OCI-LY7 (cell line): ENCODE data around the gene COL4A2.
"Not testable (repeated sequence)": the region's sequence is repeated elsewhere in the genome, so short reads cannot be mapped to it uniquely, and the experiment has no call there.

Experiments
- EZH2phosphoT487 ChIP-seq: fragments of 200-600 bp; sonication (generic); IDR thresholded peaks from 2 replicates; pipeline ENCODE4 v1.6.1; 2018; ENCODE audit warnings: low read depth, borderline replicate concordance, mild to moderate bottlenecking, mixed run types, antibody characterized with exemption, low read length, moderate library complexity, mixed read lengths
- TF ChIP-seq, protein P1 (sequence below): fragments of 200-600 bp; sonication (generic); conservative IDR thresholded peaks from 2 replicates; pipeline ENCODE4 v1.5.1; 2014; ENCODE audit warnings: mild to moderate bottlenecking, antibody characterized with exemption, low read length, moderate library complexity, mixed read lengths

DNA sequence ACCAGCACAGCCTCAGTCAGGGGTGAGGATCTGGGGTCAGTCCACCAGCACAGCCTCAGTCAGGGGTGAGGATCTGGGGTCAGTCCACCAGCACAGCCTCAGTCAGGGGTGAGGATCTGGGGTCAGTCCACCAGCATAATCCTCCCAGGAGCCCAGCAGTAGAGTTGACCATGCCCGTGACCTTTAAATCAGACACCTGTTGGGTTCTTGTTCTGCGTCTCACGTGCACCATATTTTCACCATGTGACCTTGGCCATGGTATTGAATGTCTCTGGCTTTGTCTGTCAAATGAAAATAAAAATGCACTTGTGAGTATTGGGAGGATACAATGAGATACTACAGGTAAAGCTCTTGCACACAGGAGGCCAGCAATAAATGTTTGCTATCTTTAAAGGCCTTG is 190.8 kb downstream of the COL4A2 start:
- TF ChIP-seq, protein P1, sequence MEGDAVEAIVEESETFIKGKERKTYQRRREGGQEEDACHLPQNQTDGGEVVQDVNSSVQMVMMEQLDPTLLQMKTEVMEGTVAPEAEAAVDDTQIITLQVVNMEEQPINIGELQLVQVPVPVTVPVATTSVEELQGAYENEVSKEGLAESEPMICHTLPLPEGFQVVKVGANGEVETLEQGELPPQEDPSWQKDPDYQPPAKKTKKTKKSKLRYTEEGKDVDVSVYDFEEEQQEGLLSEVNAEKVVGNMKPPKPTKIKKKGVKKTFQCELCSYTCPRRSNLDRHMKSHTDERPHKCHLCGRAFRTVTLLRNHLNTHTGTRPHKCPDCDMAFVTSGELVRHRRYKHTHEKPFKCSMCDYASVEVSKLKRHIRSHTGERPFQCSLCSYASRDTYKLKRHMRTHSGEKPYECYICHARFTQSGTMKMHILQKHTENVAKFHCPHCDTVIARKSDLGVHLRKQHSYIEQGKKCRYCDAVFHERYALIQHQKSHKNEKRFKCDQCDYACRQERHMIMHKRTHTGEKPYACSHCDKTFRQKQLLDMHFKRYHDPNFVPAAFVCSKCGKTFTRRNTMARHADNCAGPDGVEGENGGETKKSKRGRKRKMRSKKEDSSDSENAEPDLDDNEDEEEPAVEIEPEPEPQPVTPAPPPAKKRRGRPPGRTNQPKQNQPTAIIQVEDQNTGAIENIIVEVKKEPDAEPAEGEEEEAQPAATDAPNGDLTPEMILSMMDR, result not testable (repeated sequence)
- not testable (repeated sequence) for TF ChIP-seq EZH2phosphoT487
